HG02588 (cell line): ENCODE results near the gene SLC38A2.

Experiments used
- ATAC-seq: cut with Tn5 transposase; IDR thresholded peaks from one replicate; pipeline ENCODE4 v1.9.1; 2021; ENCODE audit warnings: mild to moderate bottlenecking, moderate library complexity; ENCODE audit not compliant: unreplicated experiment

SLC38A2 gene

GRCh38 chr12:46395388-46395787, 22.8 kb upstream of the SLC38A2 start:
- no peak for ATAC-seq

GRCh38 chr12:46391630-46392029, 19.1 kb upstream of the SLC38A2 start:
- no peak for ATAC-seq

DNA sequence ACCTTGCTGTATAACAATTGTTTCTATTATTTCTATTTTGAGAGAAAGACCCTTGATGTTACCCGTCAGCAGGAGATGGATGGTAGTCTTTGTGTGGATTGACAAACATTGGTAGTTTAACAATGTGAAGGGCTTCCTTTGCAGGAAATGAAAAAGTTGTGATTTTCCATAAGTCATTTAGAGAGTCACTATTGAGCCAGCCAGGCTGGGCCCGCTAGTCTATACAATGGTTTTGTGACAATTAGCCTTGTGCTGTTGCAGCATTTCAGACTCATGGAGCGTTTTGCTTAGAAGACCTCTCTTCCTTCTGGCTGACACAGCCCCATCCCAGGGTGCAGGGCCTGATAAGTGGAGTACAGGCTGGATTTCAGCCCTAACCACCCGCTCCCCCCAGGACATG, 18.3 kb upstream of the SLC38A2 start:
- peak; percentile 25 for ATAC-seq

DNA sequence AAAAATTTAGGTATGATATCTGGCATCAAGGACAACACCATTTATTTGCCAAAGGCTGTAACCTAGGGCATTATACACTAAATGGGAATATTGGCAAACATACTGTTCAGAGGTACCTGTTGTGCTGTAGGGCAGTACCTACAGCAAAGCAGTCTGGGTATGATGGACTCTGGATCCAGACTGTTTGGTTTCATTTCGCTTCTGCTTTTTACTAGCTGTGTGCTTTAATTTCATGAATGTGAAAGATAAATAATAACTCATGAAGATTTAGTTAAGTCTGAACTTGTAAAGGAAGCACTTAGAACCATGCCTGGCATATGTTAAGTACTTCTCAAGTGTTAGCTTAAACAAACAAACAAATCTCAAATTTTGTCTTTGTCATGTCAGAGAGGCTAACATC, 17.7 kb upstream of the SLC38A2 start:
- ATAC-seq = no peak

DNA sequence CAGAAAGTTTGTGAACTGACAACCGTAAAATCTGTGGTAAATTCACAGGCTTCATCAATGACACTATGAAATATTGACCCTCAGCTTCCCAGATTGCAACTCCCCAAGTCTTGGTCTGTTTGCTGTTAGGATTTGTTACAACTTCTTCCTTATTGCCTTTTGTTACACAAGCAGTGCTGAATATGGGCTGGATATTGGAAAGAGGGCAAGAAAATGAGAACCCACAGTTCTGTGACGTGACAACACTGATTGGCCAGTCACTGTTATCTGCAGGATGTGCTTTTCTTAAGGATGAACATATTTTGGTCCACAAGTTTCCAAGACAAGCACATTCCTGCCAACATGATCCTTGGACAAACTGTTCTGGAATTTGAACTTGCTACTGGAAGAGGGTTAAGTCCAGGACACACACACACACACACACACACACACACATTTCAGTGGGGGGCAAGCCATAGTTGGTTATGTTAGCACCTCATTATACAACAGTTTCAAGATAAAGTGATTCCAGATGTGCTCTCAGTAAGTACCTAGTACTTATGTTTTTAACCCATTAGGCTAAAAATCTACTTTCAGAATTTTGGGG, 16.6 kb upstream of the SLC38A2 start:
- ATAC-seq = no peak

- ATAC-seq = peak; percentile 58
Observed at GRCh38 chr12:46388427-46389021, 16.0 kb upstream of the SLC38A2 start.

GRCh38 chr12:46387670-46388069, 15.1 kb upstream of the SLC38A2 start:
- ATAC-seq = no peak

- ATAC-seq = peak; percentile 21
Observed at GRCh38 chr12:46386877-46387629, 14.5 kb upstream of the SLC38A2 start.

DNA sequence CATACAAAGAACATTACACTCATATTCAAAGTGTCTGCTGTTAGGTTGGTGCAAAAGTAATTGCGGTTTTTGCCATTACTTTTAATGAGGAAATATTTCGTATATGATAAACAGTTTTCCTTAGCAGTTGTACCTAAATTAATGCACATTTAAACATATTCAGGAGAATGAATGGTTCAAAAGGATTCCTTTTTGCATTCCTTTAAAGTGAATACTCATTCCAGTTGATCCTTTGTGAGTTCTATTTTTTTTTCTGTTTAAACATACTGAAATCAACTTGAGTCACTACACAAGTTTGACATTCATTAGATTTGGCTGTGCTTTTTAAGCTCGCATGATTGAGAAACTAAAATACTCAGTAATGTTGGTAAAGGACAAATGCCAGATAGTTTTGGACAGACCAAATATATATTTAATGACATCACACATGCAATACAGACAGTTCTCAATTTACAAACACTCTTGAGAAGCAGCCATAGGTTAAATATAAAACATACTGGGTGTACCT, 13.8 kb upstream of the SLC38A2 start:
- ATAC-seq = no peak

GRCh38 chr12:46385438-46385837, 12.9 kb upstream of the SLC38A2 start:
- no peak for ATAC-seq

GRCh38 chr12:46384451-46385309, 12.1 kb upstream of the SLC38A2 start:
- ATAC-seq = no peak

DNA sequence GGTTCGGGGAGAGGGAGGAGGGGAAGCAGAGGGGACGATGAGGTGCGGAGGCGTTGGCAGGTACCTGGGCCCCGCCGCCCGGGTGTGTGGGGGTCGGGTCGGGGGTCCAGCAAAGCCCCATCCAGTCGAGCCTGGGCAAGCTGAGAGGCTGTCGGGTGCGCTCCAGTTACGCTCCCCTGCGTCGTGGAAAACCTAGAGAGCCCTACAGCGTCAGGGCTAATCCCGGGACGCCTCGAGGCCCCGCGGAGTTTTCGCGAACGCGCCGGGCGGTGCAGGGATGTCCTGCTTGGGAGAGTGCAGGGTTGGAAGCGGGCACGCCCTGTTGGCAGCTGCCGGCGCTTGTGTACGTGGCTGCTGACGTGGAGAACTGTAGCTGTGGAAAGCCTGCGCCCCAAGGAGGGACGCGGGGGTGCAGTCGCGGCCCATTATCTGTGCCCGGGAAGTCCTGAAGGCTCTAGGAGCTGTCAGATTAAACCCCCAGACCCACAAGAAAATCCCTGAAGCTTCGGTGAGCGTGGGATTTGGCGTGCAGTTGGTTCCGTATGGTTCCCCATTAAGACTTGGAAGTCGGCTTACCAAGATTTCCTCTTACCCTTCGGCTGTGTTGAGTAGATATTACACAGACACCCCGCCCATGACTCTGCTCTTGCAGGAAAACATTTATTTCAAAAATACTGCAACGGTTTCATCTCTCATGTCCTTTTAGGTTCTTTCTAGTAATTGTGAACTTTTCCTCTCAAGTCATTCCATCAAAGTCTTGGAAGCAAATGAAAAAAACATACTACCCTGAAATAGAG, 11.3 kb upstream of the SLC38A2 start:
- peak; percentile 44 for ATAC-seq

- ATAC-seq = peak; percentile 72
Observed at GRCh38 chr12:46382964-46383653, 10.5 kb upstream of the SLC38A2 start.

- no peak for ATAC-seq
Observed at GRCh38 chr12:46382408-46382963, 9.9 kb upstream of the SLC38A2 start.

- ATAC-seq = no peak
Observed at GRCh38 chr12:46380881-46381280, 8.3 kb upstream of the SLC38A2 start.

- ATAC-seq = no peak
Observed at GRCh38 chr12:46380022-46380796, 7.6 kb upstream of the SLC38A2 start.

GRCh38 chr12:46379352-46379751, 6.8 kb upstream of the SLC38A2 start:
- ATAC-seq = no peak

DNA sequence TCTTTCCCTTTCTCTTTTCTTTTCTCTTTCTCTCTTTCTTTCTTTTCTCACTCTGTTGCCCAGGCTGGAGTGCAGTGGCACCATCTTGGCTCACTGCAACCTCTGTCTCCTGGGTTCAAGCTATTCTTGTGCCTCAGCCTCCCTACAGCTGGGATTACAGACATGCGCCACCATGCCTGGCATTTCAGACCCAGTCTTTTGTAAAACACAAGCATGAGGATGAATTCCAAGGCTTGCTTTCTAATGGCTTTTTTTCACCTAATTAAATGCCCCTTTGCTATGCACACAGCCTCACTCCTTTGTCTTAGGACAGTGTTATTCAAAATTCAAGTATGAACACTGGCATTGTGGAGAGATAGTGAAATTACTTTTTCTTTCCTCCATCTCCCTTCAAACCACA, 6.0 kb upstream of the SLC38A2 start:
- no peak for ATAC-seq

GRCh38 chr12:46377678-46378077, 5.1 kb upstream of the SLC38A2 start:
- no peak for ATAC-seq
